Stimulated activated CD4-positive, alpha-beta T cell treated with anti-CD3 and anti-CD28 coated beads, Interleukin-4, amount 100 ng/mL, for 1 hour (primary cell): ENCODE data around the gene SYNJ2.

Experiments used
- DNase-seq: peaks from one replicate; pipeline ENCODE4 v3.0.0-alpha.2; 2020

The SYNJ2 gene

DNA sequence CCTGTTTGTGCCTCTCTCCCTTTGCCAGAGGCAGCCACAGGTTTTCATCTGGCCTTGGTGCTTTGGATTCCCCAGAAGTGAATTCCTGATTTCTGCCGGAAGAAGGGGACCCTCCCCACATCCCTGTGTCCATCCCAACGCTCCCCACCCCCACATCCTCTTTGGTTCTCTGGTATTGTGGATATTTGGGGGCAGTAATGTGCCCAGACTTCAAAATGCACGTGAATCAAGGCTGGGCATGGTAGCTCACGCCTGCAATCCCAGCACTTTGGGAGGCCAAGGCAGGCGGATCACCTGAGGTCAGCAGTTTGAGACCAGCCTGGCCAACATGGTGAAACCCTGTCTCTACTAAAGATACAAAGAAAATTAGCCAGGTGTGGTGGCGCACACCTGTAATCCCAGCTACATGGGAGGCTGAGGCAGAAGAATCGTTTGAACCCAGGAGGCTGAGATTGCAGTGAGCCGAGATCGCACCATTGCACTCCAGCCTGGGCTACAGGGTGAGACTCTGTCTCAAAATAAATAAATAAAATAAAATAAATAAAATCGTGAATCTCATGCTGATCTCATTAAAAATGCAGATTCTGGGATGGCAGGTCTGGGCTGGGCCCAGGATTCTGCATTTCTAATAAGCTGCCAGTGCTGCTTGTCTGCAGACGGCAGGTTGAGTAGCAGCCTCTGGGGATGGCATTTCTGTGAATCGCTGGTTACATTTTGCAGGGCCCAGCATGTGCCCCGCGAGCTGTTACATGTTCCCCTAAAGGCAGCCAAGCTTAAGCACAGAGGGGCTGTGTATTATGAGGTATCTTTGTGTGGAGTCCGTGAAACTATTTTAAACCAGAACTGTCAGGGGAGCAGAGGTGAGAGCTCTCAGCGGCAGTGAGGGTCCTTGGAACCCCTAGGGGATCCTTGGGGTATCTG, 49.0 kb downstream of the SYNJ2 start:
- no peak for DNase-seq

DNA sequence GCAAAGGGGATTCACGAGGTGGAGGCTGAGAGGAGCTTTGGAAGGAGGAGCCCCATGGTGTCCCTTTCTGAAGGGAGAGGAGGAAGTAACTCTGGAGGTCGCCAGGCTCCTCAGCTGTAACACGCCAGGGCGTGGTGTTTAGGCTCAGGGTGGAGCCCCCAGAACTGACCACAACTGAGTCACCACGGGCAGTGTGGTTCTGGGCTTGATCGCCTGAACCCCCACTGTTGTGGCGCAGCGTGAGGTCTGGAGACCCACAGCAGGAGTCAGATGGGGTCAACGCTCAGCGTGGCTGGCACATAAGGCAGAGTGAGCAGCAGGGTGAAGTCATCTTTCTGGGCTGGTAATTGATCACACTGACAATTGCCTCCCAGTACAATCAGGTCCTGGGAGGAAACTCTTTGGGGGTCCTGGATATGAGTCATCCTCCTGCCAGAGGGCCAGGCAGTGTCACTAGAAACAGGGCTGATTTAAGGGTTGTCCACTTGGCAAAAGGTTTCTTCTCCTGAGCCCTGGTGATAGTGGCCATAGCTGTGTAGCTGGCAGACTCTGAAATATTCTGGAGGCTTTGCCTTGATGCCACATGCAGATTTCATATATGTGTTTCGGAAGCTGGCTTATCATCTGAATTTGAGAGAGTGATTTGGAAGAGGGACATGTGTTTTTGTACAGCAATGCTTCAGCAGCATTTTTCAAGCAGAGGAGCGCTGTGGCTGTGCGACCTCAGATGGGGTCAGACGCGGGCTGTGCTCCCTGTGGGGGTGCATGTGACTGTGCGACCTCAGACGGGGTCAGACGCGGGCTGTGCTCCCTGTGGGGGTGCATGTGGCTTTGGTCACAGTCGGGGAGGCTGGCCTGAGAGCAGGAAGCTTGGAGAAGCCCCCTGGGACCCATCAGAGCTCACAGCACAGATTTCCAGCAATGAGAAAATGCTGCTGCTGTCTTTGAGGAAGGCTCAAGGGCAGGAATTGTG, 50.0 kb downstream of the SYNJ2 start:
- no peak for DNase-seq

DNA sequence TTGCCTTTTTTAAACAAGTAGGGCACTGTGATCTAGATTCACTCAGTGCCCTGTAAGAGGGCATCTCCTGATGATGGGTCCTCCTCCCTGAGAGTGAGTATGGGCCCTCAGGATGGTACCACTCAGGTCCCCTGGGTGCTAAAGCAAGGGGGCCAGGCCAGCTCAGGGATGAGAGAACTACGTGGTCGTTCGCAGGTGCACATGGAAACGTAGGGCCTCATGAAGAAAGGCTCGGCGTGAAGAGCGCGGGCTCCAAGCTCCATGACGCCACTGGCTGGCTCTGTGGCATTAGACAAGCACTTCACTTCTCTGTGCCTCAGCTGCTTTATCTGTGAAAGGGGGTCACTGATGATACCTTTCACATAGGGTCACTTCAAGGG, 50.7 kb downstream of the SYNJ2 start:
- DNase-seq, result no peak

DNA sequence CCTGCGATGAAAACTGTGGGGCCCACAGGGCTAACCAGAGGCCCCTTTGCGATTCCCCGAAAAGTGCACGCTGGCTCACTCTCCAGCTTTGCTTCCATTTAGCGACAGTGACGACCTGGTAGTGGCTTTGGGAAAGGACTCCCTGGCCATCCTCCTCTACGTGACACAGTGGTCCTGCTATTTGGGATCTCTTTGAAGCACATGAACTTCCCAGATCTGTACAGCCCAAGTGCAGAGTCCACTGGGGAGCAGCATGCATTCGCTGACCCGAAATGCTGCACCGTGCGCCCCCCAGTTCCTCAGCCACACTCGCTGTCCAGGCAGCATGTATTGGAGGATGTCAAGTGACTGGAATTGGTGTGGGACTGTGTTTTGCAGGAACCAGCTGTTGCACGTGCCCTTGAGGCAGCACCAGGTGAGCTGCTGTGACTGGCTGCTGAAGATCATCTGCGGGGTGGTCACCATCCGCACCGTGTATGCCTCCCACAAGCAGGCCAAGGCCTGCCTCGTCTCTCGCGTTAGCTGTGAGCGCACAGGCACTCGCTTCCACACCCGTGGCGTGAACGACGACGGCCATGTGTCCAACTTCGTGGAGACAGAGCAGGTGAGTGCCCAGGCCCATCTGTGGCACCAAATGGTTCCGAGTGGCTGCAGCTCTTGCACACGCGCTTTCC, 51.6 kb downstream of the SYNJ2 start:
- no peak for DNase-seq

DNA sequence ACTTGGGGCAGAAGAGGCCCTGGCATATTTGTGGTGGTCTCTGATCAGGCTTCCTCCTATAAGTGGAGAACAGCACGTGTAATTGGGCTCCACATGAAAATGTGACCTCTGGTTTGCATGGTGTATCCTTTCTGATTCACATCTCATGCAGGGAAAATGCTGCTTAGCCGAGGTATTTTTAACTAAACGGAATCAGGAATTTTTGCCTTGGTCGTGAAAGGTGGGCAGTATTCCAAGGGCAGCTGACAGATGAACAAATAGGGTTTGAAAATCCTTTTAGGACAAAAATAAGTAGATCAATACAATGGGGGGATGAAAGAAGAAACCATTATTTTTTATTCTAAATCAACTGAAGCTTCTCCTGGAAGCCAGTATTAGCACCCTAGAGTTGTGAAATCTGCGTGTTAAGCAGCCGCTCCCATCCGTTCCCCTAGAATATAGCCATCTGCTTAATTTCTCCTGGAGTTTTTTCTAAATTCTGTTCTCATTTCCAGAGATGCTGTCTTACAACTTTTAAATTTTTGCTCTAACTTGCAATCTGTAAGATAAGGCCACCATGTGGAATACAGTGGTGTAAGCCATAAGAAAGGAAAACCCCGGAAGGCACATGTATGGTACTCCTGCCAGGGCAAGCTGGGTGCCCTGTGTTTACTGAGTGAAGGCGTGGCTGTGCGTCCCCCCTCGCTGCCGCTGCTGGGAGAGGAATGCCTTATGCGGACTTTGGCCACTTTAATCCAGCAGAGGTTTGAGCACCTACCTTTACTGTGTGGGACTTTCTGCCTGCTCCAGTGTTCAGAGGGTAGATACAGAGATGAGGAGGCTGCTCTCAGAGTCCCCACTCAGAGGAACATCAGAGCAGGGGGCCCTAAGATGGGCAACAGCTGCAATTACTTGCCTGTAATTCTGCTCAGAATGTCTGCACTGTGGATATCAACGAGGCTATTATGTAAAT, 52.4 kb downstream of the SYNJ2 start:
- no peak for DNase-seq

DNA sequence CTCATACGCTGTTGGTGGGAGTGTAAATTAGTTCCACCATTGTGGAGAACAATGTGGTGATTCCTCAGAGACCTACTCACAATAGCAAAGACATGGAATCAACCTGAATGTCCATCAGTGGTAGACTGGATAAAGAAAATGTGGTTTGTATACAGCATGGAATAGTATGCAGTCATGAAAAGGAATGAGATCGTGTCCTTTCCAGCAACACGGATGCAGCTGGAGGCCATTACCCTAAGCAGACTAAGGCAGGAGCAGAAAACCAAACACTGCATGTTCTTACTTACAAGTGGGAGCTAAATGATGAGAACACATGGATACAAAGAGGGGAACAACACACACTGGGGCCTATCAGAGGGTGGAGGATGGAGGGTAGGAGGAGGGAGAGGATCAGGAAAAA, 54.6 kb downstream of the SYNJ2 start:
- DNase-seq, result no peak

DNA sequence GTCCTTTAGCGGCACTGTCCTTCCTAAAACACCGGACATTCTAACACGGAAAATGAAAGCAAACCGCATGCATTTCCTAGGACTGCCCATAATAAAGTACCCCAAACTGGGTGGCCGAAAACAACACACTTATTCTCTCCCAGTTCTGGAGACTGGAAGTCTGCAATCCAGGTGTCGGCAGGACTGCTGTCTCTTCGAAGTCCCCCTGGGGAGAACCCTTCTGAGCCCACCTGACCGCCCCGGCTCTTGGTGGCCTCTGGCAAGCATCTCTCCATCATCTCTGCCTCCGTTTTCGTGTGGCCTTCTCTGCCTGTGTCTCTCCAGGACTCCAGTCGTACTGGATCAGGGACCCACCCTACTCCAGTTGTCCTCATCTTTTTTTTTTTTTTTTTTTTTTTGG, 55.4 kb downstream of the SYNJ2 start:
- no peak for DNase-seq

DNA sequence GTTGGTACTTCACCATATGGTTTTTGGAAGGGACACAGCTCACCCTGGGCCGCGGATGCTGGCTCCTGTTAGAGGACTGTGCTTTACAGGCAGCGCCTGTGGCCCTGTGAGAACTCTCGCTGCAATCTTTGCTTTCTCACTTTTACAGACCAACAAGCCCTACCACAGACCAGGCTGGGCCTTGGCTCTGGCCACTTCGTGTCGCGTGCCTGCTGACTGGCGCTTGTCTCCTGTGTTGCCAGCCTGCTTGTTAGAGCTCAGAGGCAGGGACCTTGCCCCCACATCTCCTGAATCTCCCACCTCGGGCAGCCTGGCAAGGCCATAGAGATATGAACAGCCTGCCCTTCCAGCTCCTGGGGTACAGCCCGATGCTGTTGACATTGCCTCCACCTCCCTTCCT, 56.1 kb downstream of the SYNJ2 start:
- DNase-seq, result no peak

DNA sequence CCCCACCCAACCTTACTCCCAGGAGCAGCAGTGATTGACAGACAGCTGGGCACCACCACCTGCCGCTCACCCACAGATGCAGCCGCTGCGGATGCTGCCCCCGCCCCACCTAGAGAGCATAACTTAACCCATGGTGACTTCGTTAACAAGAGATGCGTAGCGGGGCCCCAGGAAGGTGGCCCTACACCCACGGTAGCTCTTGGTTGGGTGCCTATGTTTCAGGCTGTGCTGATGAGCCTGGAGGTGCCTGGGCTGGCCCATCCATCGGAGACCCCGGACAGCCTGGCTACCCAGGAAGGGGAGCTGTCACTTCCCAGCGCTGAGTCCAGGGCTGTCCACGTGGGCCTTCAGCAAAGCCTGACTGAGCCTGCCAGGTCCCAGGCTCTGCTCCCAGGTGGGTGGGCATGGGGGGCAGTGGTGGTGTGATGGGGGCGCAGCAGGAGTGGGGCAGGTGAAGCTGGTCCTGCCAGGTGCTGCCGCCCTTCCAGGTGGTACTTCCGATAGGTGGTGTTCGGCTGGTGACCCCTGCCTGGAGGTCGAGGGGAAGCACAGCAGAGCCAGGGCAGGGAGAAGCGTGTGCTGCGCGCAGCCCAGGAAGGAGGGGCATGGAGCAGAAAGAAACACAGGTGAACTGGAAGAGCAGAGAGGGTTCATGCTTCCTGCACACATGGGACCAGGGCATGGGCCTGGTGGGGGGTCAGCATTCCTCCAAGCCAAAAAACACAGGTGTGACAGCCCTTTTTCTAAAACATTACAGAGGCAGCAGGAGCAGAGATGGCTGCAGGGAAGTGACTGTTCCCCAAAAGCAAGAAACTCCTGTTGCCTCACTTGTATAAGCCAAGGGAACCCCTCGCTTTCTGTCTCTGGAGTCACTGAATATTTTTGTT, 56.9 kb downstream of the SYNJ2 start:
- DNase-seq, result no peak

DNA sequence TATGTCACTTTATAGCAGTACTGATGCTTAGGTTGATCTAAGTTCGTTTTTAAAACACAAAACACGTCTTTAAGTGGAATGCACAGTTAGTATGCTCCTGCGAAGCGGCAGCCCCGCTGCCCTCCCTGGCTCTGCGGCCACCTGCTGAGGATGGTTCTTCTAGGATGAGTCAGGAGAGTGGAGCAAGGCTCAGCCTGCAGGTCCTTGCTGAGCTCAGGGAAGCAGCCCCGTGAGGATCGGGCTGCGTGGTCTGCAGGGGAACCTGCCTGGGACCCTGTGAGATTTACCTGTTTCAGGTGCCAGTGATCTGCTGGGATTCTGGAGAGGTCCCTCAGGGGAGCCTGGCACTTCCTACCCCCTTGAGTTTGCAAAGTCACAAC, 57.5 kb downstream of the SYNJ2 start:
- DNase-seq, result no peak

DNA sequence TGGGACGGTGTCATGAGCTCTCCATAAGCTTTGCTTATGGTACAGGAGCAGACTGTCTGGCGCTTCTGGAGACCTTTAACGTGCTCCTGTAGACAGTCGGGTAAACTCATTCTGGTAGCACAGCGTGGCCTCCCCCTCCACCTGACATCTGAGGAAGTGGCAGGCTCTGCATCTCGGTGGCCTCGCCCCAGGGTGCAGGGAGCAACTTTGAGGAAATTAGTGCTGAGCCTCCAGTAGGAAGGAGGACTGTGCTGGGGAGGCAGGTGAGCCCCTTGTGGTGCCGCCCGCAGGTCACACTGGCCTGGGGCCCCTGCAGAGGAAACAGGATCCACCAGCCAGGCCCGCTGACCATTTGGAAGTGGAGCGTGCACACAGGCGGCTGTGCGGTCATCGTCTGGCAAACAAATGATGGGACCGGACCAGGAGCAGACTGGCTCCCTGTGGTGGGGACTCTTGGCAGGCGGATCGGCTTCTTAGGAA, 57.9 kb downstream of the SYNJ2 start:
- no peak for DNase-seq

DNA sequence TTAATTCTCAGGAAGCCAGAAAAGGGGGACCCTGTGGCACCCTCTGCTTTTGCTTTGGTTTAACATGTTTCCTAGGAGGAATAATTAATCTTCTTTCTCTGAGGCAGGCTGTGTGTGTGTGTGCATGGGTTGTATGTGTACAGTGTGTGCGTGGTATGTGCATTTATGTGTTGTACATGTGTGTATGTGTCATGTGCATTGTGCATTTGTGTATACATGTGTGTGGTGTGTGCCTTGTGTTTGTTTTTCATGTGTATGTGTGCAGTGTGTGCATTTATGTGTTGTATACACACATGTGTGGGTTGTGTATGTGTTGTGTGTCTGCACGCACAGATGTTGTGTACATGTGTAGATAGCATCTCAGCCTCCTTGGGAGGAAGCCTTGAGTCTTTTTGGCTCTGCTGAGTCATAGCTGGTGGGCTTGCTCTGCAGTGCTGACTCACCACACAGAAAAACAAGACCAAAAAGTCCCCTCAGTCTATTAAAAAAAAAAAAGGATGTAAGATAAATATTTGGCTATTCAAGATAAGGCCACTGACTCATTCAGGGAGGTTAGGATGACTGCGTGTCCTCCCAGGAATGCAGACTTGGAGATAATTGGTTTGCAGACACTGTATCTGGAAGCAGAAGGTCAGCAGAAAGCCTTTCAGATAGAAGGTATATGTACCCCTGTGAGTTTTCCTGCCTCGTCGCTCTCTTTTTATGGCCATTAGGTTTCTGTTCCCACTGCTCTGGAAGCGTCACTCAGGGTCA, 58.6 kb downstream of the SYNJ2 start:
- DNase-seq, result peak; percentile 24

DNA sequence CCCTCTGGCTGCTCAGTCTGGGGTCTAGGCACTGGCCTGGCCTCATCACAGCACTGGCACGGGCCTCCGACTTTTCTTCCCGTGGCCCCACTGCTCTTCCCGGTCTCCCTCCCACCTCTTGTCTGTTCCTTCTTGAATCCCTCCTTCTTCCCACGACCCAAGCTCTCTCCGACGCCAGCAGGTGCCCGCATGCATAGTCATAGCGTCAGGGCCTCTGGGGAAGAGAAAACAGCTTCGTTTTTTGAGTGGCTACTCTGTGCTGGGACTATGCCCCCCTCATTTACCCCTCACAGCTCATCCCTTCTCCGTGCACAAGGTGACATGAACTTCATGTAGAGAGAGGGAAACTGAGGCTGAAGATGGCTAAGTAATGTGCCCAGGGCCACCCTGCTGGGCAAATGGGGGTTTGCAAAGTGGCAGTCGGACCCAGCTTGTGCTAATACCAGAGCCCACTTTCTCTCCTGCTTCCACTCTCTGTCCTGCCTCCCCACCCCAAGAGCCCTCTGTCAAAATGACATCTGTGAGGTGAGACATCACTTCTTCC, 59.2 kb downstream of the SYNJ2 start:
- DNase-seq, result no peak

DNA sequence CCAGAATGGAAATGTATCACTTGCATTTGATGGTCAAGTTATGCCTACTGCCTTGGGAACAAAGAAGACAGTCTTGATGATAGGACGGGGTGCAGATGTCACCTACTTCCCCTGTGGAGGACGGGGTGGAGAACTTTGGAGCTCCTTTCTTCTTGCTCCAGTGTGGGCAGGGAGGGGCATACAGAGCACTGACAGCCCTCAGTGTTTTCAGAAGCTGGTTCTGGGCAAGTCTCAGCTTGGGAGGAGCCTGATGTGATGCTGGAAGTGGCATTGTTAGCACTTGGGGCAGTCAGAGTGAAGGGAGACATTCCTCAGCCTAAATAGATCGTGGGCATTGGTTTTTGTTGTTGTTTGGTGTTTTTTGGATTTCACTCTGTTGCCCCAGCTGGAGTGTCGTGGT, 59.7 kb downstream of the SYNJ2 start:
- no peak for DNase-seq

DNA sequence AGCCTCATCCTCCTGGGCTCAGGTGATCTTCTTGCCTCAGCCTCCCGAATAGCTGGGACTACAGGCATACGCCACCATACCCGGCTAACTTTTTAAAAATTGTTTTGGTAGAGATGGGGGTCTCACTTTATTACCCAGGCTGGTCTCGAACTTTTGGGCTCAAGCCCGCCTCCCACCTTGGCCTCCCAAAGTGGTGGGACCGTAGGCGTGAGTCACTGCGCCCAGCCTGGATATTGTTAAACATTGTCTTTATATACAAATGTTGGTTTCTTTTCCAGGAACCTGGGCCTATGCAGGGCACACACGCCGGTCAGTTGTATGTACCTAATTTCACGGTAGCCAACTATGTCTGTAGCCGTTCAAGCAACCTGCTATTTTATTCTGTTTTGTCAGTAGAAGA, 60.1 kb downstream of the SYNJ2 start:
- no peak for DNase-seq

DNA sequence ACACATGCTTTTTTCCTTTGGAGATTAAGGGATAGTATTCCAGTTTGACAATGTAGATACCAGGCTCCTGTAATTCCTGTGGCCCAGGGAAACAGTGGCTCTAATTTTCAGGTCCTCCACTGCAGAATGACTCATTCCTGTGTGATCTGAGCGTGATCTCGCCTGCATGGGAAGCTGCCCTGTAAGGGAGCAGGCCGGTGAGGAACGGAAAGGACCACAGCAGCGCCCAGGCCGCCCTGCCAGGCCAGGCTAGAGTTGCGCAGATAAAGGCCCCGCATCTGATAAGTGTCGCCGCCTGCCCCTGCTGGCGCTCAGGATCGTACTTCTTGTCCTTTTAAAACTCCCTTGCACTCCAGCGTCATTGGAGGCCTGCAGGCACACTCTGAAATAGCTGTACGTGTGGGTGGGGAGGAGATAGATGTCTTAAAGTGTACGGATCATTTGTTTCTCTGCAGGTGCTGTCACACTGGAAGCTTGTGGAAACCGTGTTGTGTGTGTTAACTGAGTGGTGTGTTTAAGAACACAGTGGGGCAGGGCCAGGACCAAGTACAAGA, 60.7 kb downstream of the SYNJ2 start:
- no peak for DNase-seq

DNA sequence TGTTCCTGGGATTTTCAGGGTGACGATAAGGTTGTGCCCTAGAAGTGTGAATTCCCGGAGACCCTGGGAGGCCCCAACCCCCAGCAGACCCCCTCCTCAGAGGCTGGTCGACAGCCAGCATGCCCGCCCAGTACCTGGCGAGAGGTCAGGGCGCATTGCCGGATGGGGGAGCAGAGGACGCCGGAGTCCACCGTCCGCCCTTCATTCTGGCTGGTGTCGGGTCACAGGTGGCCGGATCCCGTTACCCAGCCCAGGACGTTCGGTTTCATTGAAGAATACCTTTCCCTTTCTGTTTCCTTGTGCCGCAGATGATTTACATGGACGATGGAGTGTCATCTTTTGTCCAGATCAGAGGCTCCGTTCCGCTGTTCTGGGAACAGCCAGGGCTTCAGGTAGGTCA, 61.3 kb downstream of the SYNJ2 start:
- DNase-seq, result no peak

DNA sequence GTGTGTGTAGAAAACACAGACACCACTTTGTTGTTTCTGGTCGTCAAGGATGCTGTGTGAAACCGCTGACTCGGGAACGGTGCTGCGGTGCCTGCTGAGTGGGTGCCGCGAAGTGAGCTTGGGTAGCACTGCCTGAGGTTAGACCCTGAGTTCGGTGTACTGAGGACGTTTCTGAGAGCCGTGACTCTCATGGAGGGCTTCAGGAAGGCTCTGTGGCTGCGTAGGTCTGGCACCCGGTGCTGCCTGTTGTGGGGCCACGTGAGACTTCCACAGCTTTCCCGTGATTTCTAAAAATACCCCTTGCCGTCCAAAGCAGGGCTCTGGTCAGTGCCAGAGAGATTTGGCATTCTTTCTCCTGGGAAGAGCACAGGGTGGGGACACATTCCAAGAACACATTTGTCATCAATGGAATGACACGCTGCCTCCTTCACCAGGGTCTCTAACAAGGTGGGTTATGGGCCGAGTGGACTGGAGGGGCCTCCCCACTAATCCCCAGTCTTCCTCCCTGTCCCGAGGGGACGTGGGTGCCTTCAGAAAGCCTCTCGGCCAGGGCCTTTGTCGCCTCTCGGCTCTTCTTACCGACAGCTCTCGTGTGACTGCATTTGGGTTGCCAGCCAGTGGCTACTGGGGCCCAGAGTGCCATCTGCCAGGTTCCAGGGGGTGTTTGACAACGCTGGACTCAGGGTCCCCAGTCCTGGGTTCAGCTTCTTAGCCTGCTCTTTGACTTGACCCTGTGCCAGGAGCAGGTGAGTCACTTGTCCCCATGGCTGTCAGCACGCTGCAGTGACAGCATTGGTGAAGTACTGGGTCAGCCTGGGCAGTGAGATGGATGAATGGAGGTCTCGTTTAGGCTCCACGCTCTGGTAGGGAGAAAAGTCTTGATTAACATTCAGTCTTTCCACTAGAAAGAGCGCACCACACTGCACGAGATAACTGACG, 62.2 kb downstream of the SYNJ2 start:
- no peak for DNase-seq
